Measurements from ENCODE around the gene NUTM1. TPM values are rescaled to one million over a fixed set of nuclear protein-coding genes. Genes with fewer than 3 reads are reported as not detected.

Gene NUTM1
- polyA plus RNA-seq, 1 donor = 0.09 TPM

DNA sequence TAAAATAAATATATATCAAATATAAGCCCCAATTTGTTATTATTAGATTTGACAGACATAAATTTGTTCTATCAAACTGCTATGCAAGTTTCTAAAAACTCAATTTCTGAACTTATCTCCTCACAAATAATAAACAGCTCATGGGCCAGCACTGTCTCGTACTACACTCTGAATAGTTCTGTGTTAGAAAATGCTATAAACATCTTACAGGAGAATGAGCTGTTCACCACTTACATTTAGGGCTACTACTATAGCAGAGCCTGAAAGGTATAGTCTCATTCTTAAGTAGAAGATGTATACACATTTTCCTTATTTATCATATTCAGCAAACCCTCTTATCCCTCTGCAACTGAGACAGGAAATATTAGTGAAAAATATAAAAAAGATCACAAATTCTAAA lies 18.2 kb upstream of the NUTM1 start:
- no peak overlapping the region for H3K4me3 ChIP-seq (ENCODE audit: low read length)
- no peaks in the 10 kb centered on the region for H3K4me1 ChIP-seq (ENCODE audit: control insufficient read depth, insufficient read depth, low read length)
- no peak overlapping the region for H3K27ac ChIP-seq (ENCODE audit: low read length)
- WGBS (ENCODE audit: insufficient coverage, low lambda C conversion rate) = no CpG with 5 or more reads among the region's 1 CpG
- no peaks in the 10 kb centered on the region for H3K36me3 ChIP-seq (ENCODE audit: control insufficient read depth, insufficient read depth, low read length)
- DNase-seq = no peak
- no peaks in the 10 kb centered on the region for H3K27me3 ChIP-seq (ENCODE audit: control insufficient read depth, insufficient read depth, low read length)
- H3K9me3 ChIP-seq (ENCODE audit: control insufficient read depth, low read depth, low read length) = no peaks in the 10 kb centered on the region

DNA sequence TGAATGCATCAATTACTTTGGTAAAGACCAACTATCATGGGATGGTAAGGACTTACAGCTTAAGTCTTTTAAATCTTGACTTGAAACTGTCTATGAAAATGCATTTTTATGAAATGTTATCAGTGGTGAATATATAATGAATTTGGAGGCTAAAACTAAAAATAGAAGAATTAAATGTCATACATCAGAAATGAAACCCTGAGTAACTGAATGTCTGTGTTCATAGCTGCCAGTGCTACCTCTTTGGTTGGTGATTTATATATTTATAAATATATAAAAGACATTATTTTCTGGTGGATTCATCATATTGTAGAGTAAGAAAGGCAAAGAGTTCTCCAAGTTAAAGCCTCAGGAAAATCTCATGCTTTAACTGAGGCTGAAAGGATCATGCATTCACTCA lies 17.7 kb upstream of the NUTM1 start:
- no peak overlapping the region for H3K27ac ChIP-seq (ENCODE audit: low read length)

GRCh38 chr15:34327906-34328305 lies 15.2 kb upstream of the NUTM1 start:
- Histone ChIP-seq H3K4me1 (ENCODE audit: control insufficient read depth, insufficient read depth, low read length) (no peaks in the 10 kb centered on the region), H3K36me3 (ENCODE audit: control insufficient read depth, insufficient read depth, low read length) (no peaks in the 10 kb centered on the region), H3K27me3 (ENCODE audit: control insufficient read depth, insufficient read depth, low read length) (no peaks in the 10 kb centered on the region), H3K9me3 (ENCODE audit: control insufficient read depth, low read depth, low read length) (no peaks in the 10 kb centered on the region), H3K27ac (ENCODE audit: low read length) (no peak overlapping the region), H3K4me3 (ENCODE audit: low read length) (no peak overlapping the region)
- WGBS (ENCODE audit: insufficient coverage, low lambda C conversion rate) = 80% methylated on average over 3 of the region's 4 CpGs
- no peak for DNase-seq

More for the DNA sequence above, 17.7 kb upstream of the NUTM1 start:
- no peak for DNase-seq
- no peaks in the 10 kb centered on the region for H3K4me1 ChIP-seq (ENCODE audit: control insufficient read depth, insufficient read depth, low read length)
- no peaks in the 10 kb centered on the region for H3K9me3 ChIP-seq (ENCODE audit: control insufficient read depth, low read depth, low read length)
- H3K4me3 ChIP-seq (ENCODE audit: low read length) = no peak overlapping the region
- no peaks in the 10 kb centered on the region for H3K36me3 ChIP-seq (ENCODE audit: control insufficient read depth, insufficient read depth, low read length)
- no peaks in the 10 kb centered on the region for H3K27me3 ChIP-seq (ENCODE audit: control insufficient read depth, insufficient read depth, low read length)

- Histone ChIP-seq H3K27ac (ENCODE audit: low read length) (no peak overlapping the region), H3K4me1 (ENCODE audit: control insufficient read depth, insufficient read depth, low read length) (no peaks in the 10 kb centered on the region), H3K4me3 (ENCODE audit: low read length) (no peak overlapping the region), H3K27me3 (ENCODE audit: control insufficient read depth, insufficient read depth, low read length) (no peaks in the 10 kb centered on the region), H3K9me3 (ENCODE audit: control insufficient read depth, low read depth, low read length) (no peaks in the 10 kb centered on the region), H3K36me3 (ENCODE audit: control insufficient read depth, insufficient read depth, low read length) (no peaks in the 10 kb centered on the region)
- 83% methylated on average over 2 of the region's 2 CpGs for WGBS (ENCODE audit: insufficient coverage, low lambda C conversion rate)
- DNase-seq = no peak
Observed at GRCh38 chr15:34329006-34329405, 14.1 kb upstream of the NUTM1 start.

- Histone ChIP-seq H3K4me3 (ENCODE audit: low read length) (no peak overlapping the region), H3K27ac (ENCODE audit: low read length) (no peak overlapping the region), H3K27me3 (ENCODE audit: control insufficient read depth, insufficient read depth, low read length) (no peaks in the 10 kb centered on the region), H3K4me1 (ENCODE audit: control insufficient read depth, insufficient read depth, low read length) (no peaks in the 10 kb centered on the region), H3K36me3 (ENCODE audit: control insufficient read depth, insufficient read depth, low read length) (no peaks in the 10 kb centered on the region), H3K9me3 (ENCODE audit: control insufficient read depth, low read depth, low read length) (no peaks in the 10 kb centered on the region)
- WGBS (ENCODE audit: insufficient coverage, low lambda C conversion rate) = no CpG with 5 or more reads among the region's 5 CpGs
- DNase-seq = no peak
Observed at GRCh38 chr15:34330279-34330678, 12.8 kb upstream of the NUTM1 start.

DNA sequence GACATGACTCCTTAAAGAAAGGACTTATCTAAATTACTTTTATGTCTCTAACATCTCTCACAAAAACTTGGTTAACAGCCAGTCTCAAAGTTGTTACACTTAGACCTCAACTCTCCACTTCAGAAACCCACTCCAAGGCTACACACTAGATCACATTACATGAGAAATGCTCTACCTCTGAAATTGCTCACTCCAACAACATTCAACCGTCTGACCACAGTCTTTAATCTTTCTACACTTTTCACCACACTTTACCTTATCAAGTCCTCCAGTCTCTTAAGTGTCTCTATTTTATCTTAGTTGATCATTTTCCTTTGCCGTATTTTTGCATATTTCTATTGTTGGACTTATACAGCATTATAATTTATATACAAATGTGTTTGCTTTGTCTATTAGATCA lies 11.3 kb upstream of the NUTM1 start:
- H3K36me3 ChIP-seq (ENCODE audit: control insufficient read depth, insufficient read depth, low read length) = no peaks in the 10 kb centered on the region
- no peaks in the 10 kb centered on the region for H3K4me1 ChIP-seq (ENCODE audit: control insufficient read depth, insufficient read depth, low read length)
- H3K27ac ChIP-seq (ENCODE audit: low read length) = no peak overlapping the region
- H3K4me3 ChIP-seq (ENCODE audit: low read length) = no peak overlapping the region
- WGBS (ENCODE audit: insufficient coverage, low lambda C conversion rate) = 90% methylated on average over 1 of the region's 2 CpGs
- no peaks in the 10 kb centered on the region for H3K27me3 ChIP-seq (ENCODE audit: control insufficient read depth, insufficient read depth, low read length)
- no peak for DNase-seq
- no peaks in the 10 kb centered on the region for H3K9me3 ChIP-seq (ENCODE audit: control insufficient read depth, low read depth, low read length)

- H3K9me3 ChIP-seq (ENCODE audit: control insufficient read depth, low read depth, low read length) = no peaks in the 10 kb centered on the region
- no peak for DNase-seq
- H3K4me1 ChIP-seq (ENCODE audit: control insufficient read depth, insufficient read depth, low read length) = no peaks in the 10 kb centered on the region
- H3K27ac ChIP-seq (ENCODE audit: low read length) = no peak overlapping the region
- no peaks in the 10 kb centered on the region for H3K36me3 ChIP-seq (ENCODE audit: control insufficient read depth, insufficient read depth, low read length)
- H3K4me3 ChIP-seq (ENCODE audit: low read length) = no peak overlapping the region
- no peaks in the 10 kb centered on the region for H3K27me3 ChIP-seq (ENCODE audit: control insufficient read depth, insufficient read depth, low read length)
- WGBS (ENCODE audit: insufficient coverage, low lambda C conversion rate) = 100% methylated on average over 1 of the region's 6 CpGs
Observed at GRCh38 chr15:34332553-34333120, 10.5 kb upstream of the NUTM1 start.

DNA sequence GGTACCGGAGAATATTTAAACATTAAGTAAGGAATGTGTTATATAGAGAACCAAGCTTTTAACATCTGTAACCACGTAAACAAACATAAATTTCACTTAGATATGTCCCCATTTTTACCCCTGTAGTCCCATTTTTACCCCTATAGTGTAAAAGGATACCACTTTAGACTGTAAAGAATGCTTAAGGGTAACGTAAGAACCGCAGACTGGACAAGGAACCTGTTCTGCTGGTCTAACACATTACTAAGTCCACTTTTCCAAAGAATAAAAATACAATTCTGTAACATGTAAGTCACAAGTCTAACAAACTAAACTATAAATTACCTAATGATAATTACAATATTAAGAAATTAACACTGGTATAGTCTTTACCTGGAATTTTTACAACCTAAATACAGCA lies 8.4 kb upstream of the NUTM1 start:
- H3K9me3 ChIP-seq (ENCODE audit: control insufficient read depth, low read depth, low read length) = no peaks in the 10 kb centered on the region
- H3K36me3 ChIP-seq (ENCODE audit: control insufficient read depth, insufficient read depth, low read length) = peaks cover 2% of the 10 kb centered on the region
- no peak overlapping the region for H3K27ac ChIP-seq (ENCODE audit: low read length)
- DNase-seq = no peak
- no peaks in the 10 kb centered on the region for H3K4me1 ChIP-seq (ENCODE audit: control insufficient read depth, insufficient read depth, low read length)
- H3K4me3 ChIP-seq (ENCODE audit: low read length) = no peak overlapping the region
- no peaks in the 10 kb centered on the region for H3K27me3 ChIP-seq (ENCODE audit: control insufficient read depth, insufficient read depth, low read length)
- WGBS (ENCODE audit: insufficient coverage, low lambda C conversion rate) = 57% methylated on average over 1 of the region's 4 CpGs

GRCh38 chr15:34335176-34336032 lies 7.7 kb upstream of the NUTM1 start:
- H3K9me3 ChIP-seq (ENCODE audit: control insufficient read depth, low read depth, low read length) = no peaks in the 10 kb centered on the region
- WGBS (ENCODE audit: insufficient coverage, low lambda C conversion rate) = 100% methylated on average over 1 of the region's 3 CpGs
- no peak overlapping the region for H3K4me3 ChIP-seq (ENCODE audit: low read length)
- H3K27me3 ChIP-seq (ENCODE audit: control insufficient read depth, insufficient read depth, low read length) = no peaks in the 10 kb centered on the region
- peaks cover 5% of the 10 kb centered on the region for H3K36me3 ChIP-seq (ENCODE audit: control insufficient read depth, insufficient read depth, low read length)
- no peak for DNase-seq
- H3K27ac ChIP-seq (ENCODE audit: low read length) = no peak overlapping the region
- no peaks in the 10 kb centered on the region for H3K4me1 ChIP-seq (ENCODE audit: control insufficient read depth, insufficient read depth, low read length)

GRCh38 chr15:34336231-34336990 lies 6.7 kb upstream of the NUTM1 start:
- peak overlapping the region; percentile 93 for H3K4me3 ChIP-seq (ENCODE audit: low read length)
- H3K4me1 ChIP-seq (ENCODE audit: control insufficient read depth, insufficient read depth, low read length) = no peaks in the 10 kb centered on the region
- H3K36me3 ChIP-seq (ENCODE audit: control insufficient read depth, insufficient read depth, low read length) = peaks cover 5% of the 10 kb centered on the region
- 100% methylated on average over 1 of the region's 16 CpGs for WGBS (ENCODE audit: insufficient coverage, low lambda C conversion rate)
- no peak for DNase-seq
- no peak overlapping the region for H3K27ac ChIP-seq (ENCODE audit: low read length)
- H3K27me3 ChIP-seq (ENCODE audit: control insufficient read depth, insufficient read depth, low read length) = no peaks in the 10 kb centered on the region
- H3K9me3 ChIP-seq (ENCODE audit: control insufficient read depth, low read depth, low read length) = no peaks in the 10 kb centered on the region

Data from large intestine (tissue), 3 donors.